Measurements from ENCODE around the gene LSMEM2. TPM values are rescaled to one million over a fixed set of nuclear protein-coding genes. Genes with fewer than 3 reads are reported as not detected.
"Not testable (repeated sequence)": the region's sequence is repeated elsewhere in the genome, so short reads cannot be mapped to it uniquely, and the experiment has no call there.

Gene LSMEM2
- total RNA-seq, 1 donor from 2014 or later: not detected

DNA sequence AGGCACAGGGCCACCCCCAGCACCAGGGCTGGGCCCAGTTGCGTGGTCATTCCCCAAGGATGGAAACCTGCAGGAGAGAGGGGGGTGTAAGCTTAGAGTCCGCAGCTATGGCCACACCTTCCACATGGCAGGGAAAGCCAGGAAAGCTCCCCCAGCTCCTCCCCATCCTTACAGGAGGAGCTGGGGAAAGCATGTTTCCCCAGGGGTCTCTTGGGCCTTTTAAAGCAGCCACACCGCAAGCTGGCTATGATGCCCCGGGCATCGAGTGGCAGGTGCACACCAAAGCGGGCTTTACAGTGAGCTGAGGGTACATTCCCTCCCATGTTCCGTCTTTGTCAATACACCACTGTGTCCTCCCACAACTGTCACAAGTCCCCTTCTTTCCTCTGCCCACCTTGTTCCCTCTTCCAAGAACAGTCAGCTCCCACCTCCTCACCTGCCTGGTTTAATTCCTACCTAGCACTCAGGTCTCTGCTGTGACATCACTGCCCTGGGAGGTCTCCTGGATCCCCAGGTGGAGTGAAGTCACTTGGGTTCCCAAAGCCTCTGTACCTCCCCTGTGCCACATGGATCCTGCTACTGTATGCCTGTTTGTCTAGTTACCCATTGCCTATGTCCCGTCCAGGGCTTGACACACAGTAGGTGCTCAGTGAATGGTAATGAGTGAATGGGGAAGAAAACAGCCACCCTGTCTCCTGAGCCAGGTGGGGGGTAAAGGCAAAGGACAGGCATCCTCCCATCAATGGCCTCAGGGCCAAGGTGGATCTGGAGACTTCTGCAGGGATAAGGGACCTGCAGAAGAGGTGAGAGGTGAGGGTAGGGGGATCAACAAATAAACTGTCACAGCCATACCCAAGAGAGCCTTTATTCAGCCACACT lies 16.9 kb downstream of the LSMEM2 start:
- intact Hi-C loops (cut with micrococcal nuclease): loop anchor here (5.0 to 10.0 kb wide), 5 partner anchors 438 to 1378 kb away; partner anchors contain the start of genes ARIH2, DAG1, IMPDH2 and NDUFAF3

DNA sequence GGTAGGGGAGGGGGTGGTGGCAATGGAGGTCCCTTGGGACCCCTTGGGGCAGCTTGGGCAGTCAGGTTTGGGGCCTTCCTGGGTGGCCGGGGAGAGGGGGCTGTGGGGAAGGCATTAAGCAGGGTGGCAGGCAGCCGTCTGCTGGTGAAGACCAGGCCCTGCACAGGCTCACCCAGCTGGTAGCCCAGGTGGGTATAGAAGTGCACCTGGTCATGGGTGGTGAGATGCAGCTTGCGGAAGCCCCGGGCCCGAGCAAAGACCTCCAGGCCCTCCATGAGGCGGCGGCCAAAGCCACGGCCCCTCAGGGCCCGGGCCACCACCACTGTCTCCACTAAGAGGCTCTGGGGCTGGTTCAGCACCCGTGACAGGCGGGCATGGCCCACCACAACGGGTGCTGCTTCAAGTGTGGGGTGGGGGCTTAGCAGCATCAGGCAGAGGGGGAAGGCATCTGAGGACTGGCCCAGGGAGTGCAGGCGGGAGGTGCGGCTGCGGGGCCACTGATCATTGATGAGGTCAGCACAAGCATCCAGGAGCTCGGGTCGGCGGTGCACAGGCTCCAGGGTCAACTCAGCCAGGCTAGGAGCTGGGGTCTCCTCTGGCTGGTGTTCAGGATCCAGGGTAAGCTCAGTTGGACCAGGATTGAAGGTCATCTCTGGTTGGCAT lies 18.0 kb downstream of the LSMEM2 start:
- intact Hi-C loops (cut with micrococcal nuclease): loop anchor here (5.0 to 10.0 kb wide), 5 partner anchors 440 to 1380 kb away; partner anchors contain the start of genes ARIH2, DAG1, IMPDH2 and NDUFAF3

DNA sequence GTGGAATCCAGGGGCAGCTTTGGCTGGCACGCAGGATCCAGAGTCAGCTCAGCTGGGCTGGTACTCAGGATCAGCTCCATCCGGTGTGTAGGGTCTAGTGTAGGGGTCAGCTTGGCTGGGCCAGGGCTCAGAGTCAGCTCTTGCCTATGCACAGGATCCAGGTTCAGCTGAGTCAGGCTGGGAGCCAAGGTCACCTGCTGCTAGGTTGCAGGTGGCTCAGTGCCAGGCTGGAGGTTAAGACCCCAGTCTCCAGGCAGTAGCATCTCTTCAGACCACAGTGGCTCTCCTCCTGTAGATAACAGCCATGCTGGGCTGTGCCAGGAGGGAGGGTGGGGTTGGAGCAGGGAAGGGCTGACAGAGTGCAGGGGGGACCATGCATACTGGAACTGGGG lies 18.5 kb downstream of the LSMEM2 start:
- intact Hi-C loops (cut with micrococcal nuclease): loop anchor here (5.0 to 10.0 kb wide), 5 partner anchors 440 to 1380 kb away; partner anchors contain the start of genes ARIH2, DAG1, IMPDH2 and NDUFAF3

DNA sequence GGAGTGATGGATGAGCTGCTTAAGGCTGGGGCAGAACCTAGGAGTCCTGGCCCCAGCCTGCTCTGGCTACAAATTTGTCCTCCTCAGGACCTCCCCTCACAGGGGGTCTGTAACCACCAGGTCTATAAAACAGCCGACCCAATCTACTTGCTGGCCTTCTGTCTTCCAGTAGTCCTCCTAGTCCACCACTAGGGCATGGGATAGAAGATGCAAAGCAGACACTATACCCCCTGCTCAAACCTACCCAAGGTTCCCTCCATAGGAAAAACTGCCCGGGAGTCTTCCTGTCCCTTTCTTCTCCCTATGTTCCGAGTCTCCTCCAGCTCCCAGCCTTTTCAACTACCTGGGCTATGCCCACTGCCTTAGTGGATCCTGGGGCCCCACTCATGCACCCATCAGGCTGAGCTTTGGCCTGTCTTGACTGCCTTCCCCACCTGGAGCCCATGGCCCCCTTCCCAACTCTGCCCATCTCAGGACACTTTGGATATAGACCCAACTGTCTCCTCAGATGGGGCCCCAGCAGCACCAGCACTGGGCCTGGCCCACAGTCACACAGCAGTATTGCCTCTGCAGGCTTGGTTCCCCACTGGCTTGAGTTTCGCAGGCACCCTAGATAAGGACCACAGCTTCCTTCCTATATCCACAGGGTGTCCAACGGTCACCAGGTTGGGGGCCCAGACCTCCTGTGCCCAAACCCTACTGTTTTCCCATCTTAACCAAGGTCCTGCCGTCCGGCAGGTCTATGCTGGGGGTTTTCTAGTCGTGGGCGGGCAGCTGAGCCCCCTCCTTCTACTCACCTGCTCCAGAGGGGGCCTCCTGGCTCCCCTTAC lies 19.2 kb downstream of the LSMEM2 start:
- intact Hi-C loops (cut with micrococcal nuclease): loop anchor here (1.0 to 10.0 kb wide), 13 partner anchors 67 to 1857 kb away; partner anchors contain the start of genes ARIH2, CCDC51, CISH and DAG1

DNA sequence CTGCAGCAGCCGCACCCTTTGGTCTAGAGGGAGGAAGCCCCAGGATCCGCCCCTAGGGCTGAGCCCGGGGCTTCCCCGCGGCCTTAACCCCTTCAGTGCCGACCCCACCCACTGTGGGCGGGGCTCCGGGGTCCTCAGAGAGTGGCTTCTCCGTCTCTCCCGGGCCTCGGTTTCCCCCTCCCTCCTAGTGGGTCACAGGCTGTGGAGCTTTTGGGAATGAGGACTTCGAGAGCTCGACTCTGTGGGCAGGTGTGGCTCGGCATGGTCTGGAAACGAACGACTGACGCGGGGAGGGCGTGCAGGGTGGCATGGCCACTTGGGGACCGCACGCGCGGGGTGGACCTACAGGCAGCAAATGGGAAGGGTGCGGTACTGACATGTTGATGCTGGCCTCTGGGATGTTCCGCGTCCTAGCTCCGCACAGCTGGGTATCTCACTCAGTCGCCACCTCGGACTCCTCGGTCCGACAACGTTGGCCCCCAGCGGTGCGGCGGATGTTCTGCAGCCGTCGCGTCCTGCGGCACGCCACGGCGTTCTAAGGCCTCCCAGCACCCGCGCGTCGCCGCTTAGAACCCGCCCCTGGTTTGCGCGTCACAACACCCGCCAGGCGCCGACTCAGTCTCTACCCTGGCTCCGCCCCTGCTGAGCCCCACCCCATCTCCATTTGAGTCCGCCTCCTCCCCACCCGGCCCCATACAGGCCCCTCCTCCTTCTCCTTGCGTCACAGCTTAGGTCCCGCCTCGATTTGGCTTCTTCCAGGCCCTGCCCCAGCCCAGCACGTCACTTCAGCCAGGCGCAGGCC lies 20.1 kb downstream of the LSMEM2 start, which contains the start of the genes HYAL3 and NAA80:
HYAL3 (minus strand) TSS at position 570 of the 802 bp plus-strand sequence. CDS start 3,803 bp downstream, outside the sequence.
NAA80 (minus strand) TSS at position 570 of the 802 bp plus-strand sequence. CDS start 1,942 bp downstream, outside the sequence.
- intact Hi-C loops (cut with micrococcal nuclease): loop anchor here (1.0 to 10.0 kb wide), 28 partner anchors 22 to 1858 kb away; partner anchors contain the start of genes AMIGO3, APEH, ARIH2 and CCDC51

DNA sequence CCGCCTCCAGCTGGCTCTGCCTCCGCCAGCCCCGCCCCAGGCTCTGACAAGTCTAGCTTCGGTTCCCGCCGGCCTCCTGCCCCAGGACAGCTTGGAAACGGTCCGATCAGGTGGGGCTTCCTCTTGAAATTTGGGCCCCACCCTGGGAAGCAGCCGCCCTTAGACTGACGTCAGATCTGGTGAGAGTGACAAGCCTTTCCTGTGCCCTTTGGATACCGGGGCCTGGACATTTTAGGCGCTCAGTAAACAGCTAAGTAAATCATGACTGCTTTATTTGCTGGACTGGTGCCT lies 20.7 kb downstream of the LSMEM2 start:
- intact Hi-C loops (cut with micrococcal nuclease): loop anchor here (1.0 to 10.0 kb wide), 27 partner anchors 22 to 1859 kb away; partner anchors contain the start of genes AMIGO3, APEH, ARIH2 and CCDC51

DNA sequence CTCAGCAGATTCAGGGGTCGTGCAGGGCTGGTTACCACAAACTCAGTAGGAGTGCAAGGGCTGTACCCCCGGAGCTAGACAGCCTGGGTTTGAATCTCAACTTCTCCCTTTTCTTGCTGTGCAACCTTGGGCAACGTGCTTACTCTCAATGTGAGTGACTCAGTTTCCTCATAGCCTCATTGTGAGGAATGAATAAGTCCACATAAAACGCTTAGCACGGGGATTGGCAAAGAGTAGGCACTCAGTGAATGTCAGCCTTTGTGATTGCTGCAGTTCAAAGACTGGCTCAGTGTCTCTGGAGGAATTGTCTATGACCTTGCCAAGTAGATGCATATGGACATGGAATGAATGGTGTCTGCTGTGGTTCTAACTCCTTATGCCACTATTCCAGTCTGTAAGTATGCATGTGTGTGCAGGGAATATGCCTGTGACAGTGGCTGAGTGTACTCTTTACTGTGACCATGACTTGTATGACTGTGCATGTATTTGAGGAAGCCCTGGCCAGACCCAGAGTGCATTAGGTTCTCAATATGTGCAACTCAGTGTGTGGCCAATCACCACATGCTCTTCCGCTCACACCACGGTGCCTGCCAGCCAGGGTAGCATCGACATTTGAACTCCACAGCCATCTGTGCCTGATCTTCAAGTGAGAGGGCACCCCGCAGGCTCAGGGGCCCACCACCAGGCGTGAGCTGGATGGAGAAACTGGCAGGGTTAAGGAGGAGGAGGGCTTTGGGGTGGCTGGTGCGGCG lies 21.2 kb downstream of the LSMEM2 start:
- intact Hi-C loops (cut with micrococcal nuclease): loop anchor here (1.0 to 10.0 kb wide), 29 partner anchors 8 to 1859 kb away; partner anchors contain the start of genes AMIGO3, APEH, ARIH2 and CCDC51

DNA sequence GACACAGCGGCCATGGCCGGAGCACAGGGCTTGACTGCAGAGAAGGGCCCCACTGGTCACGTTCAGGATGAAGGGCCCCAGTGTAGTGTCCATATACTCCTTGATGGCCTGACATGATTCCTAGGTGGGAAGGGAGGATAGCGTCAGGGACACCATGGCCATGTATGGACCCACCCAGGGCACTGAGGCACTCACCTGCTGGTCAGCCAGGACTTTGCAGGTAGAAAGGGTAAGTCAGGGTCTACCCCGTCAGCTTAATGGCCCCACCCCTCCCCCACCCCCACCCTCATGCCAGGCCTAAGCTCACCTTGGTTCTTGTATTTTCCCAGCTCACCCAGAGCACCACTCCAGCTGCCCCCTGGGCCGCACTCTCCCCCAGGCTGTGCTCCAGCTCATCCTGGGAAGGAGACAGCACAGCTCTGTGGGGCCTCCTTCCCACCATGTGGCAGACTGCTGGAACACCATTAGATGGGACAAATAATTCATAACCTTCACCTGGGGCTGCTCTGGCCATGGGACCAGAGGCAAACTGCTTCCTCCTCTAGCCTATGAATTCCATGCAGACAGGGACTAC lies 21.9 kb downstream of the LSMEM2 start:
- intact Hi-C loops (cut with micrococcal nuclease): loop anchor here (1.0 kb wide), 2 partner anchors 8 to 10 kb away; partner anchors contain the start of gene IFRD2

DNA sequence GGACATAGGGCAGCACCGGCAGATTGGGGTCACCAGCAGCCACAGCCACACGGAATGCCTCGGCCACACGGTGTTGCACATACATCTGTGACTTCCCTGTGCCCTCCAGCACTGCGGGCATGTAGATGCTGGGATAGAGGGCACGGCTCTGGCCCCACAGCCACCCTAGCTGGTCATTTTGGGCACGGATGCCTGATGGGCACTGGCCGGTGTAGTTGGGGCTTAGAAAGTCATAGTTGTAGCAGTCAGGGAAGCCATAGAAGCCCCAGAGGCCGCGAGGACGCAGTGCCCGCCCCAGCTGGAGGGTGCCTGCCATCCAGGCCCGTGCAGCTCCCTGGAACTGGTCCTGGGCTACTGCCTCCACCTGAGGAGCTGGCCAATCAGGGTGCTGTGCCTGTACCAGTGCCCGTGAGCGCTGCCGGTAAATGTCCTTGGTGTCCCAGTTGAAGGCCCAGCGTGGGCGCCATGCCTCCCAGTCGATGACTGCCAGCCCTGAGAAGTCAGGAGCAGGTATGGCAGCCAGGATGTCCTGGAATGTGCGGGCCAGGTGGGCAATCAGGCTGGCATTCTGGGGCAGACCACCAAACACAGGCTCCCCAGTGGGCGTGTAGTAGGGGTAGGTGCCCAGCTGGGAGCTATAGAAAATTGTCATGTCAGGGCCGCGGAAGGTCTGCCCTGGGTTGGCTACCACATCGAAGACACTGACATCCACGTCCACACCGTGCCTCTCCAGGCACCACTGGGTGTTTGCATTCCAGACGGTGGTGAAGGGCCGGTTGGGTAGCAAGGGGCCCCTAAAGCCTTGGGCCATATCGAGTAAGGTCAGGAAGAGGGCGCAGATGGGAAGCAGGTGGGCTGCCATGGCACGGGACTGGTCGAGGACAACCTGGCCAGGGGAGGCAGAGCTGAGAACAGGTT lies 23.5 kb downstream of the LSMEM2 start:
- intact Hi-C loops (cut with micrococcal nuclease): no loop called here

DNA sequence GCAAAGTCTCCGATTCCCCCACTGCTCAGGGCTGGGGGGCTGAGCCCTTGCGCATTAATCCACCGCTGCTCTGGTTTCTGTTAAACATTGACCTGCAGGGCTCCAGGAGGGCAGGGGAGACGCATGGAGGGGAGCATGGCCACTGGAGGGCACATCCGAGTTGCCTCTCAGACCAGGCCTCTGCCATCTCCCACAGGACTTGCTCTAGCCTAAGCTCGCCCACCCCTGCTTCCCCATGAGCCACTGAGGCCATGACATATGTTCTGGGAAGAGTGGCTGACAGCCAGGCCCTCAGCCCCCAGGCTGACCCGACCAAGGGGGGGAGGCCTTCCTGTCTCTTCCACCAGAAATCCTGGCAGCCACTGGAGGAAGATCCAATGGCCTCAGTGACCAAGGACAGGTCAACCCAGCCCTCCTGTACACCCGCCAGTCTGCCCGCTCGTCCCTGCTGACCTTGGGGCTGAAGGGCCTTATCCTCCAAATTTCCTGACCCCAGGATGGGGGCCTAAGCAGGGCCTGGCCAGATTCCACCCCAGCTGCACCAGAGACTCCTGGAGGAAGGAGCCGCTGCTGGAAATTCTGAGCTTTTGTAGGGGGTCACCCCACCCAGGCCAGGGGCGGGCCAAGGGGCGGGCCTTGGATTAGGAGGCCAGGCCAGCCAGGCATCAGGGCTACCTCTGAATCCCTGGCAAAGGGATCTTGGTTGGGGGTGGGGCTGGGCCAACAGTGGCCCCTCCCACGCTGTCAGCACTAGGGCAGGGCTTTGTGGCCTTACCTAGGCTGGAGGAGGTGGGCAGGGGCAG lies 24.3 kb downstream of the LSMEM2 start, which contains the start of gene HYAL1:
HYAL1 (minus strand) TSS at position 562 of the 803 bp plus-strand sequence. CDS start 618 bp downstream, outside the sequence.
- intact Hi-C loops (cut with micrococcal nuclease): no loop called here

DNA sequence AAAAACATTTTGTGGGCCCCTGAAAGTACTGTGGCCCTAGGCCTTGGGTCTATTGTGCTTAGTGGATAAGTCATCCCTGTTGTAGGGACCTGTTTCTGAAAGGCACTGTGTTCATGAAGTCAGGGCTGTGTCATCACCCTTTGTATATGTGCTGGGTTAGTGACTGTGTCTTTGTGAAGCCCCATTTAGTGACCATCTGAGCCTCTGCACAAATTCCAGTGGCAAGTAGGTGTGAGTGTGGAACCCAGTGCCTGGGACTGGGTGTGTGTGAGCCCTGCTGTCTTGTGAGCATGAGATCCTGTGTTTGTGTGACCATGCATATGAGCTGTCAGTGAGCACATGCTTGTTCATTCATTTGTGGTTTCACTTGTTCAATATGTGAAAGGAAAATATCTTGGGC lies 25.7 kb downstream of the LSMEM2 start:
- intact Hi-C loops (cut with micrococcal nuclease): no loop called here

DNA sequence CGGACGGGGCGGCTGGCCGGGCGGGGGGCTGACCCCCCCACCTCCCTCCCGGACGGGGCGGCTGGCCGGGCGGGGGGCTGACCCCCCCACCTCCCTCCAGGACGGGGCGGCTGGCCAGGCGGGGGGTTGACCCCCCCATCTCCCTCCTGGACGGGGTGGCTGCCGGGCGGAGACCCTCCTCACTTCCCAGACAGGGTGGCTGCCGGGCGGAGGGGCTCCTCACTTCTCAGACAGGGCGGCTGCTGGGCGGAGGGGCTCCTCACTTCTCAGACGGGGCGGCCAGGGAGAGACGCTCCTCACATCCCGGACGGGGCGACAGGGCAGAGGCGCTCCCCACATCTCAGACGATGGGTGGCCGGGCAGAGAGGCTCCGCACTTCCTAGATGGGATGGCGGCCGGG lies 33.2 kb downstream of the LSMEM2 start:
- intact Hi-C loops (cut with micrococcal nuclease): not testable (repeated sequence)

DNA sequence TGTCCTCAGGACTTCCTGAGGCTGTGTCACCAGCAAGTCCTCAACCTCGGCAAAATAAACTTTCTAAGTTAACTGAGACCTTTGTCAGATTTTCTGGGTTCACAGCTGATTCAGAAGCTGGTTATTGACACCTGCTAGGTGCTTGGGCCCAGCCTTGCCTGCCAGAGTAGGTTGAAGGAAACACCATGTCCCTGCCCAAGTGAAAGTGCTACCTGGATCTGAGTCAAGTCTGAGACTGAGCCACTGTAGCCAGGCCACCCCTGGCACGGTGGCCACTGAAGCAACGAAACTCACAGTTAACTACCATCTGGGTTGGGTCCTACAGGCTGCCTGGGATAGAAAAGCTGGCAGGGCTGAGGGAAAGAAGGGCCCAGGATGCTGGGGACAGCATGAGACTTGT lies 35.5 kb downstream of the LSMEM2 start:
- intact Hi-C loops (cut with micrococcal nuclease): no loop called here

DNA sequence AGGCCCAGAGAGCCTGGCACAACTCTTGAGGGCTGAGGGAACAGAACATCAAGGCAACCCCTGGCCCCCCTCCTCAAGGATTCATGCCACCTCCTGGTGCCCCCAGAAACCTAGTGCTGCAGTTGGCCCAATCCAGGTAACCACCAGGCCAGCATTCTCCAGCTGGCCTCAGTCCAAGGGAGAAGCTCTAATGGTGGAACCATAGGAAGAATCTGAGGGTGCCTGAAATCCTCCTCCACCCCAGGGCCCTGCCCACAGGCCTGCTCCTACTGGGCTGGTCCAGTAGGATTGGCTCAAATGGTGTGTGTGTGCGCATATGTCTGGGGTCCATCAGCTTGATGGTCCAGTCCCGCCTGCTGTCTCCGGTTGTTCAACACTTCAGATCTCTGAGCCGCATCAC lies 35.9 kb downstream of the LSMEM2 start:
- intact Hi-C loops (cut with micrococcal nuclease): no loop called here

DNA sequence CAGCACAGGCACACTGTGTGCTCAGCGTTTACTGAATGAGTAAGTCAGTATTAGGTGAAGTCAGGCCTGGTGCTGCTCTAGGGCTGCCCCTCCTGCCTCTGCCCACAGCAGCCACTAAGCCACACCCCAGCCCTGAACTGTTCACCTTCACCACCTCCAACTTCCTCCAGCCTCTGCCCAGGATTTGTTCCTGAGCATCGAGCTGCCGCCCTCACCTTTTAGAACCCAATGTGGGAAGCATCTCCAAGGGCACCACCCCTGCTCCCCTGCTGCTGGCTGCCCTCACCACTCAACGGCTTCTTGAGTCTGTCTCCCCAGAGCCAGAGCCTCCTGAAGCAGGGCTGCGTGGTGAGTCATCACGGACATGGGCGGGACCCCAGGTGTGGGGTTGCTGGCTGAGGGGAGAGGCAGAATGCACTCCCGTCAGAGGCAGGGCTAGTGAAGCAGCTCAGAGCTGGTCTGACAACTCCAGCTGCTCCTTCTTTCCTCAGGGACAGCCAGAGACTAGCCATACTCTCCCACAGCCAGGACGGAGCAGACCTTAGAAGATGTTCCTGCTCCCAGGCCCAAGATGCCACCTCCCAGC lies 37.9 kb downstream of the LSMEM2 start:
- intact Hi-C loops (cut with micrococcal nuclease): no loop called here

DNA sequence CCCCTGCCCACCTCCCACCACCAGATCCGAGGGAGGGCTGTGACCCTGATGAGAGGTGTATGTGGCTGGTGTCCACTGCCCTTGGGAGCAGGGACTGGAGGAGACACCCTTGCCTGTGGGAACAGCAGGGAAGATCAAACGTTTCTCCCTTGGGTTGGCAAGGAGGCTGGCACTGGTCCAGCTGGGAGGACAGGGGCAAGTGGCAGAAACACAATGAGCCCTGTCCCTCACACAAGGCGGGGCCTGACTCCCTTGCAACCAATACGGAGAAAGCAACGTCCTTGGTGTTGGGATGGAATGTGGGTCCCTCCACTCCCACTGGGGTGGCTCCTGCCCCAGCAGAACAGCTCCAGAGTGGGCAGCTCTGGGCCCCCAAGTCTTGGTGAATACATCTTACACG lies 38.4 kb downstream of the LSMEM2 start:
- intact Hi-C loops (cut with micrococcal nuclease): no loop called here

Data from T-helper 1 cell treated with Interleukin-12 subunit alpha and Interleukin-12 subunit beta and Interleukin-4 antibody, amounts not matched to agents 30 ng/mL and 1 ng/mL, for 36 hours (primary cell).